DMS53 treated with DMSO at 0.1 percent for 48 hours (cell line): Measurements from ENCODE around the gene IMMP1L.

Experiments
- DNase-seq: peaks from one replicate; lab custom pipeline; 2025; ENCODE audit not compliant: unreplicated experiment; lab: John Stamatoyannopoulos, UW

Gene IMMP1L

GRCh38 chr11:31404614-31405013 is 104.8 kb downstream of the IMMP1L start:
- no peak for DNase-seq

DNA sequence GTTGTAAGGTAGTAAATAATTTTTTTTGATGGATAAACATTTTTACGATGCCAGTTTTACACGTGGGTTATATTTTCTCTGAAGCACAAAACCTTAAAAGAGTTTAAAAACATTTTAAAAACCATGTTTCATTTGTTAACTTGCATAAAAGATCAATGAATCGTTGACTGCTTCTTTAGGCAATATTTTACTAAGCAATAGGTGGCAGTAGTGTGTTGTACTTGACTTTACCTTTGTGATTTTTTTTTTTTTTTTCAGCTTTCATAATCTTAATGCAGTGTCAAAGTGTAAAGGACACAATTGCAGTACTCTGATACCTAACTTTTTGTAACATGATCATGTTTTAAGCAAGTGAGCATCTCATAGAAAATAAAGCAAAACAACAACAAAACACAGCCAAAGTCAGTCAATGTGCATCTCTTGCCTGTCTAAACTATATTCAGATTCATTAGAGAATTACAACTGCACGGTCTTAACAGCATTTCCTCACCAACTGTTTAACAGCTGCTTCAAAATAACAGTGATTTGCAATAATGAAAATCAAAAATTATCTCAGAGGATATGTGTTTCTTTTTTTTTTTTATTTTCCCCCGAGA is 112.1 kb downstream of the IMMP1L start:
- DNase-seq = peak; percentile 15

- no peak for DNase-seq
Measured at GRCh38 chr11:31387379-31387778, 122.0 kb downstream of the IMMP1L start.

DNA sequence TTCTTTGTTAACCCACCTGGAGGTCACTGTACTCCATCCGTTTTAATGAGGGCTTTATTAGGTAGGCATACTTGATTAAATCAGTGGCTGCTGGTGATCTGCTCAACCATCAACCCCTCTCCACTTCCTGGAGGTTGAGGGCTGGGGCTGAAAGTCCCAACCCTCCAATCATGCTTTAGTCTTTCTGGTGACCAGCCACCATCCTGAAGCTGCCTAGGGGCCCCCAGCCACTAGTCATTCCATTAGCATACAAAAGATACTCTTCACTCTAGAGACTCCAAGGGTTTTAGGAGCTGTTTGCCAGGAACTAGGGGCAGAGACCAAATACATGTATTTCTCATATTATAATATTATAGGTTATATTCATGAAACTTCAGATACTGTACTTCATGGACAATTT is 126.3 kb downstream of the IMMP1L start:
- DNase-seq = no peak
